Measurements from ENCODE around the gene XPO6.

XPO6 gene

GRCh38 chr16:28053461-28053860, 158.3 kb downstream of the XPO6 start:
- Mint-ChIP-seq H3K36me3 (ENCODE audit: low read depth) (no peaks in the 10 kb centered on the region), H3K4me1 (ENCODE audit: low read depth) (no peaks in the 10 kb centered on the region), H3K27ac (no peak overlapping the region)

GRCh38 chr16:28052274-28053128, 159.3 kb downstream of the XPO6 start:
- Mint-ChIP-seq H3K36me3 (ENCODE audit: low read depth) (no peaks in the 10 kb centered on the region), H3K4me3 (no peak overlapping the region), H3K27ac (no peak overlapping the region), H3K4me1 (ENCODE audit: low read depth) (no peaks in the 10 kb centered on the region), H3K9me3 (peaks cover 7% of the 10 kb centered on the region), H3K27me3 (peaks cover 16% of the 10 kb centered on the region)

More at GRCh38 chr16:28053461-28053860, 158.3 kb downstream of the XPO6 start:
- H3K27me3 Mint-ChIP-seq, result peaks cover 21% of the 10 kb centered on the region
- peaks cover 4% of the 10 kb centered on the region for H3K9me3 Mint-ChIP-seq
- H3K4me3 Mint-ChIP-seq, result no peak overlapping the region

GRCh38 chr16:28051486-28051885, 160.3 kb downstream of the XPO6 start:
- no peaks in the 10 kb centered on the region for H3K4me1 Mint-ChIP-seq (ENCODE audit: low read depth)
- peaks cover 14% of the 10 kb centered on the region for H3K9me3 Mint-ChIP-seq
- H3K36me3 Mint-ChIP-seq (ENCODE audit: low read depth), result no peaks in the 10 kb centered on the region
- no peak overlapping the region for H3K27ac Mint-ChIP-seq
- peaks cover 15% of the 10 kb centered on the region for H3K27me3 Mint-ChIP-seq
- H3K4me3 Mint-ChIP-seq, result no peak overlapping the region

All from stimulated activated naive CD8-positive, alpha-beta T cell treated with anti-CD3 and anti-CD28 coated beads, Interleukin-15, Interleukin-2, amounts not matched to agents 100 ng/mL and 50 ng/mL, for 24 hours (primary cell).